Hepatocyte (in vitro differentiated cells): Measurements from ENCODE around the gene ERO1B.

ENCODE experiments used
- EZH2 ChIP-seq: fragments of 200-600 bp; sonication (generic); IDR thresholded peaks from 2 replicates; pipeline ENCODE4 v1.6.1; 2016; ENCODE audit warnings: antibody characterized with exemption, mild to moderate bottlenecking, borderline replicate concordance
- TF ChIP-seq, protein P1 (sequence below): fragments of 200-600 bp; sonication (generic); IDR thresholded peaks from 2 replicates; pipeline ENCODE4 v1.5.1; 2016; ENCODE audit warnings: antibody characterized with exemption, mild to moderate bottlenecking; ENCODE audit not compliant: poor library complexity

GRCh38 chr1:236308827-236309226 is 27.1 kb upstream of the ERO1B start:
- TF ChIP-seq, protein P1, sequence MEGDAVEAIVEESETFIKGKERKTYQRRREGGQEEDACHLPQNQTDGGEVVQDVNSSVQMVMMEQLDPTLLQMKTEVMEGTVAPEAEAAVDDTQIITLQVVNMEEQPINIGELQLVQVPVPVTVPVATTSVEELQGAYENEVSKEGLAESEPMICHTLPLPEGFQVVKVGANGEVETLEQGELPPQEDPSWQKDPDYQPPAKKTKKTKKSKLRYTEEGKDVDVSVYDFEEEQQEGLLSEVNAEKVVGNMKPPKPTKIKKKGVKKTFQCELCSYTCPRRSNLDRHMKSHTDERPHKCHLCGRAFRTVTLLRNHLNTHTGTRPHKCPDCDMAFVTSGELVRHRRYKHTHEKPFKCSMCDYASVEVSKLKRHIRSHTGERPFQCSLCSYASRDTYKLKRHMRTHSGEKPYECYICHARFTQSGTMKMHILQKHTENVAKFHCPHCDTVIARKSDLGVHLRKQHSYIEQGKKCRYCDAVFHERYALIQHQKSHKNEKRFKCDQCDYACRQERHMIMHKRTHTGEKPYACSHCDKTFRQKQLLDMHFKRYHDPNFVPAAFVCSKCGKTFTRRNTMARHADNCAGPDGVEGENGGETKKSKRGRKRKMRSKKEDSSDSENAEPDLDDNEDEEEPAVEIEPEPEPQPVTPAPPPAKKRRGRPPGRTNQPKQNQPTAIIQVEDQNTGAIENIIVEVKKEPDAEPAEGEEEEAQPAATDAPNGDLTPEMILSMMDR: no peak
- TF ChIP-seq EZH2: no peak
